ENCODE data around the gene STXBP3.

The STXBP3 gene

DNA sequence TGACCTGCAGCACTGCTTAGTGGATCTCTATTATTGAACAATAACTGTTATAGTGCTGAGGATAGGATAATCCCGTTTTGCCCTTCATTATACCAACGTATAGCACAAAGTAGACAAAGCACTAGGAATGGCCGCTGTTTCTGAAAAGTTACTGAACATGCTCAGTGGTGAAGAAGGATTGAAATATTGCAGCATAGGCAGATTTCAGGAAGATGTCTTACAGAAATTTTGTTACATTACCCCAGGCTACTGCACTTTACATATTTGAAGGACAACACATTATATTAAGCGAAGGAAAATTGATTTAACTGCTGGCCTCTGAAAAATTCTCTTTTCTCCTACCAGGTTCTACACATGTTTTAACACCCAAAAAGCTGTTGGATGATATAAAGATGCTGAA is 62.0 kb downstream of the STXBP3 start:
- H3K79me1 ChIP-seq (ENCODE audit: low read depth, low read length), result no peaks in the 10 kb centered on the region
- H3K27me3 ChIP-seq (ENCODE audit: control insufficient read depth in 3 of 3, insufficient read depth in 3 of 3, low read depth in 1 of 3, low read length in 3 of 3), result no peaks in the 10 kb centered on the region
- no peak overlapping the region for H2BK5ac ChIP-seq (ENCODE audit: low read length)
- no peak overlapping the region for H3K4ac ChIP-seq (ENCODE audit: low read length)
- no CpG with 5 or more reads among the region's 4 CpGs for WGBS, 2 donors (ENCODE audit: extremely low coverage in 2 of 2, insufficient read length in 2 of 2, insufficient replicate concordance in 1 of 2)
- H2BK120ac ChIP-seq (ENCODE audit: low read depth, low read length), result no peak overlapping the region
- H2BK15ac ChIP-seq (ENCODE audit: low read length), result no peak overlapping the region
- no peak overlapping the region for H4K8ac ChIP-seq (ENCODE audit: low read depth, low read length)
- H3K4me2 ChIP-seq (ENCODE audit: insufficient read depth, low read length, poor library complexity, severe bottlenecking), result no peak overlapping the region
- H3K9ac ChIP-seq (ENCODE audit: low read depth, low read length, poor library complexity), result no peak overlapping the region
- no peaks in the 10 kb centered on the region for H3K9me3 ChIP-seq (replicated peaks in 1 of 2; ENCODE audit: control insufficient read depth in 2 of 2, insufficient read depth in 1 of 2, low read depth in 1 of 2, low read length in 2 of 2)
- no peak overlapping the region for H2AFZ ChIP-seq (ENCODE audit: low read length)
- DNase-seq (ENCODE audit: low spot score), result no peak
- no peak overlapping the region for H3K18ac ChIP-seq (ENCODE audit: low read length)
- no peak overlapping the region for H4K91ac ChIP-seq (ENCODE audit: low read depth, low read length, poor library complexity)
- H3K14ac ChIP-seq (ENCODE audit: low read length), result no peak overlapping the region
- no peaks in the 10 kb centered on the region for H3K4me1 ChIP-seq (ENCODE audit: control insufficient read depth in 2 of 2, insufficient read depth in 1 of 2, low read depth in 1 of 2, low read length in 2 of 2)
- H2BK12ac ChIP-seq (ENCODE audit: low read length), result no peak overlapping the region
- H2AK5ac ChIP-seq (ENCODE audit: low read depth, low read length), result no peak overlapping the region
- no peak overlapping the region for H3K27ac ChIP-seq (replicated peaks; ENCODE audit: low read length)
- no peak overlapping the region for H3K4me3 ChIP-seq (ENCODE audit: low read length in 2 of 2)
- peaks cover 0 to 75% of the 10 kb centered on the region in 2 donors for H3K36me3 ChIP-seq (replicated peaks in 1 of 2; ENCODE audit: control insufficient read depth in 2 of 2, insufficient read depth in 2 of 2, low read length in 2 of 2)
- H3K23ac ChIP-seq (ENCODE audit: low read depth, low read length, poor library complexity), result no peak overlapping the region

DNA sequence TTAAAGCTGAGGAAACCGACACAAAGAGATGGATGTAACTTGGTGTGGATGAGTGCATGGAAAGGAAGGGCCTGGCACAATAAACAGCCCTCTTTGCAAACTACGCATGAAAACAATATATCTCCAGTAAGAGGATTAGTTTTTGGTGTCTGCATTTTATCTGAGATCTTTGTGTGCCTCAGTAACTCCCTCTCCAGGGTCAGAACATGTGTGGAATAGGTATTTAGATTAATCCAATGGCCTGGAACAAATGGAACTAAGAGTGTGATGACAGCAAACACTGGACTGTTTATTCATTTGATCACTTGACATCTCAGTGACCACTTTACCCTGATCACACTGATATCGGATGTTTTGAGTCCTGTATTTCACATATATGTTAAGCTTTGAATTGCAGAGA is 65.1 kb downstream of the STXBP3 start:
- Histone ChIP-seq H4K91ac (ENCODE audit: low read depth, low read length, poor library complexity) (no peak overlapping the region), H2BK120ac (ENCODE audit: low read depth, low read length) (no peak overlapping the region)

DNA sequence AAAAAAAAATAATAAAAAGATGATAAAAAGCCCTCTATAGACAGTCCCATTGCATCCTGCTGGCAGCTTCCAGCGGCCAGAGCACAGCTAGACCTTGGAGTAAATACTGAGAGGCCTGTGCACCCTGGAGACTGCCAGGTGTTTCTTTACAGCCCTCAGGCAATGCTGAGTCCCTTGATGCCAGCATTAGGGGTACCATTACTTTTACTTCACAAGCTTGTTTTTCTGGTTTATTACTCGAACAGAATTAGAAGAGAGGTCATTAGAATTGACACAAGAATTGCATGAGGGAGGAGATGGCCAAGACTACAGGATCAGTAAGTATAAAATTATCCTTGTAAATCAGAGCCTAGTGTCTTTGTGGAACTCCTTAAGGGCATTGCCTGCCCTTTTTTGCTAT is 66.9 kb downstream of the STXBP3 start:
- Histone ChIP-seq H3K23ac (ENCODE audit: low read depth, low read length, poor library complexity) (no peak overlapping the region), H3K79me1 (ENCODE audit: low read depth, low read length) (no peaks in the 10 kb centered on the region), H3K4me1 (ENCODE audit: control insufficient read depth in 2 of 2, insufficient read depth in 1 of 2, low read depth in 1 of 2, low read length in 2 of 2) (peaks cover 9 to 19% of the 10 kb centered on the region in 2 donors), H4K91ac (ENCODE audit: low read depth, low read length, poor library complexity) (no peak overlapping the region), H3K4me2 (ENCODE audit: insufficient read depth, low read length, poor library complexity, severe bottlenecking) (no peak overlapping the region), H2BK15ac (ENCODE audit: low read length) (no peak overlapping the region), H3K9ac (ENCODE audit: low read depth, low read length, poor library complexity) (no peak overlapping the region), H3K27ac (replicated peaks; ENCODE audit: low read length) (no peak overlapping the region), H2AFZ (ENCODE audit: low read length) (no peak overlapping the region), H3K4ac (ENCODE audit: low read length) (no peak overlapping the region), H3K9me3 (replicated peaks in 1 of 2; ENCODE audit: control insufficient read depth in 2 of 2, insufficient read depth in 1 of 2, low read depth in 1 of 2, low read length in 2 of 2) (no peaks in the 10 kb centered on the region), H2BK5ac (ENCODE audit: low read length) (no peak overlapping the region), H4K8ac (ENCODE audit: low read depth, low read length) (no peak overlapping the region), H2BK120ac (ENCODE audit: low read depth, low read length) (no peak overlapping the region), H3K4me3 (ENCODE audit: low read length in 2 of 2) (no peak overlapping the region), H3K36me3 (replicated peaks in 1 of 2; ENCODE audit: control insufficient read depth in 2 of 2, insufficient read depth in 2 of 2, low read length in 2 of 2) (peaks cover 0 to 28% of the 10 kb centered on the region in 2 donors), H3K14ac (ENCODE audit: low read length) (no peak overlapping the region), H3K18ac (ENCODE audit: low read length) (no peak overlapping the region), H3K27me3 (ENCODE audit: control insufficient read depth in 3 of 3, insufficient read depth in 3 of 3, low read depth in 1 of 3, low read length in 3 of 3) (no peaks in the 10 kb centered on the region), H2BK12ac (ENCODE audit: low read length) (no peak overlapping the region), H2AK5ac (ENCODE audit: low read depth, low read length) (no peak overlapping the region)
- no CpG with 5 or more reads among the region's 2 CpGs for WGBS, 2 donors (ENCODE audit: extremely low coverage in 2 of 2, insufficient read length in 2 of 2, insufficient replicate concordance in 1 of 2)
- DNase-seq (ENCODE audit: low spot score), result no peak

More for the DNA sequence above, 65.1 kb downstream of the STXBP3 start:
- Histone ChIP-seq H3K9me3 (replicated peaks in 1 of 2; ENCODE audit: control insufficient read depth in 2 of 2, insufficient read depth in 1 of 2, low read depth in 1 of 2, low read length in 2 of 2) (no peaks in the 10 kb centered on the region), H3K9ac (ENCODE audit: low read depth, low read length, poor library complexity) (no peak overlapping the region), H3K4me3 (ENCODE audit: low read length in 2 of 2) (no peak overlapping the region), H3K36me3 (replicated peaks in 1 of 2; ENCODE audit: control insufficient read depth in 2 of 2, insufficient read depth in 2 of 2, low read length in 2 of 2) (peaks cover 0 to 44% of the 10 kb centered on the region in 2 donors), H2AFZ (ENCODE audit: low read length) (no peak overlapping the region), H3K18ac (ENCODE audit: low read length) (no peak overlapping the region), H3K4me2 (ENCODE audit: insufficient read depth, low read length, poor library complexity, severe bottlenecking) (no peak overlapping the region), H2BK15ac (ENCODE audit: low read length) (no peak overlapping the region), H2AK5ac (ENCODE audit: low read depth, low read length) (no peak overlapping the region), H3K79me1 (ENCODE audit: low read depth, low read length) (no peaks in the 10 kb centered on the region), H3K23ac (ENCODE audit: low read depth, low read length, poor library complexity) (no peak overlapping the region), H3K4me1 (ENCODE audit: control insufficient read depth in 2 of 2, insufficient read depth in 1 of 2, low read depth in 1 of 2, low read length in 2 of 2) (peaks cover 4 to 16% of the 10 kb centered on the region in 2 donors), H2BK12ac (ENCODE audit: low read length) (no peak overlapping the region), H2BK5ac (ENCODE audit: low read length) (no peak overlapping the region), H3K27ac (replicated peaks; ENCODE audit: low read length) (no peak overlapping the region), H3K27me3 (ENCODE audit: control insufficient read depth in 3 of 3, insufficient read depth in 3 of 3, low read depth in 1 of 3, low read length in 3 of 3) (no peaks in the 10 kb centered on the region), H3K4ac (ENCODE audit: low read length) (no peak overlapping the region), H4K8ac (ENCODE audit: low read depth, low read length) (no peak overlapping the region), H3K14ac (ENCODE audit: low read length) (no peak overlapping the region)
- no peak for DNase-seq (ENCODE audit: low spot score)
- WGBS, 2 donors (ENCODE audit: extremely low coverage in 2 of 2, insufficient read length in 2 of 2, insufficient replicate concordance in 1 of 2), result no CpG with 5 or more reads among the region's 3 CpGs

DNA sequence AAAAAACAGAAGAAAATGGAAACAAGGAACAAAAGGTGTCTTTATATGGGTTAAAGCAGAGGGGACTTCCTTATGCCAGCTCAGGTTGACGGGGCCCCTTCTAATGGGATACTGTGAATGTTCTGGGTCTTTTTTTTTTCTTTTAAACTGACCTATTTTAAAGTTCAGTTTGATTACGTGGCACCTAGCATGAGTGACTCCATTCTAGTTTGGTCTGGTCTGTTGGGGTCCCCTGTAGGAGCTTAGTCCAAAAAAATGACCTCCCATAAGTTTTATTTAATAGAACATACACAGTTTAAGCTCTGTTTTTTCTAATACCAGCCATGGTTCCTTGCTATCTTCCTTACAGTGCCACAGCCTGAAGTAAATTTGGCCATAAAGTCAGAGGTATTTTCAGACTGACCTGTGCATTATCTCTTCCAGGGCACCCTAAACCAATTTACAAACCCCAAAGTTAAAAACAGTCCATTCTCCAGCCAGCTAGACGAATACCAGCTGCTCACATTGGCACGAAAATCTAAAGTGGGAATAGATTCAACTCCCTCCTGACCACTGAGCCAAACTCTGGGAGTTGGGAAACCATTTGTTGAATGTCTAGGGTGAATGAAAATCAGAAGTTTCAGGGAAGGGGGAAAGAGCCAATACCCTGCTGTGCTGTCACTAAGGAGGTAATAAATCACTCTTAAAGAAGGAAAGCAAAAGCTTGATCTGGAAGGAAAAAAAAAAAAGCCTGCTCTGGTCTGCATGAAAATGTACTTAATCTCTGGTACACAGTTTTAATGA is 68.1 kb downstream of the STXBP3 start:
- H3K14ac ChIP-seq (ENCODE audit: low read length), result no peak overlapping the region
- no peaks in the 10 kb centered on the region for H3K9me3 ChIP-seq (replicated peaks in 1 of 2; ENCODE audit: control insufficient read depth in 2 of 2, insufficient read depth in 1 of 2, low read depth in 1 of 2, low read length in 2 of 2)
- no peak overlapping the region for H3K4ac ChIP-seq (ENCODE audit: low read length)
- H2BK120ac ChIP-seq (ENCODE audit: low read depth, low read length), result no peak overlapping the region
- no peak overlapping the region for H2AK5ac ChIP-seq (ENCODE audit: low read depth, low read length)
- H3K4me3 ChIP-seq (ENCODE audit: low read length in 2 of 2), result no peak overlapping the region
- no peak overlapping the region for H4K8ac ChIP-seq (ENCODE audit: low read depth, low read length)
- H2BK15ac ChIP-seq (ENCODE audit: low read length), result no peak overlapping the region
- no peak overlapping the region for H3K27ac ChIP-seq (replicated peaks; ENCODE audit: low read length)
- no peak overlapping the region for H2BK5ac ChIP-seq (ENCODE audit: low read length)
- no peak overlapping the region for H3K9ac ChIP-seq (ENCODE audit: low read depth, low read length, poor library complexity)
- H3K4me1 ChIP-seq (ENCODE audit: control insufficient read depth in 2 of 2, insufficient read depth in 1 of 2, low read depth in 1 of 2, low read length in 2 of 2), result peaks cover 9 to 19% of the 10 kb centered on the region in 2 donors
- H2BK12ac ChIP-seq (ENCODE audit: low read length), result no peak overlapping the region
- H3K23ac ChIP-seq (ENCODE audit: low read depth, low read length, poor library complexity), result no peak overlapping the region
- H3K79me1 ChIP-seq (ENCODE audit: low read depth, low read length), result no peaks in the 10 kb centered on the region
- H3K27me3 ChIP-seq (ENCODE audit: control insufficient read depth in 3 of 3, insufficient read depth in 3 of 3, low read depth in 1 of 3, low read length in 3 of 3), result no peaks in the 10 kb centered on the region
- no peak overlapping the region for H4K91ac ChIP-seq (ENCODE audit: low read depth, low read length, poor library complexity)
- H3K36me3 ChIP-seq (replicated peaks in 1 of 2; ENCODE audit: control insufficient read depth in 2 of 2, insufficient read depth in 2 of 2, low read length in 2 of 2), result peaks cover 0 to 17% of the 10 kb centered on the region in 2 donors
- H3K4me2 ChIP-seq (ENCODE audit: insufficient read depth, low read length, poor library complexity, severe bottlenecking), result no peak overlapping the region
- WGBS, 2 donors (ENCODE audit: extremely low coverage in 2 of 2, insufficient read length in 2 of 2, insufficient replicate concordance in 1 of 2), result no CpG with 5 or more reads among the region's 4 CpGs
- no peak overlapping the region for H3K18ac ChIP-seq (ENCODE audit: low read length)
- DNase-seq (ENCODE audit: low spot score), result no peak
- H2AFZ ChIP-seq (ENCODE audit: low read length), result peak overlapping the region; percentile 63
